H1 (cell line): Measurements from ENCODE around the gene ROS1. TPM values are rescaled to one million over a fixed set of nuclear protein-coding genes. Genes with fewer than 3 reads are reported as not detected.

Source experiments
- CTCF ChIA-PET: fragments of 300-600 bp; sonication (Branson Sonifier 250); formaldehyde crosslinking; loops from one replicate; lab custom pipeline; 2021; ENCODE audit not compliant: partially characterized antibody; lab: Charles Lee
- POLR2A ChIA-PET: fragments of 300-600 bp; sonication (Branson Sonifier 250); formaldehyde crosslinking; loops from one replicate; lab custom pipeline; 2021; ENCODE audit warnings: inconsistent platforms; ENCODE audit not compliant: partially characterized antibody; lab: Charles Lee
- DNase-seq, 2 experiments: peaks; one replicate each; pipeline versions ENCODE4 v3.0.0 to v3.0.0-alpha.2; 2010 to 2022; ENCODE audit warnings: low spot score in 2 of 2, low read depth in 1 of 2, mixed read lengths in 1 of 2
- FAIRE-seq: peaks from 2 replicates; lab custom pipeline; 2011; peaks lifted over from hg19 to GRCh38; lab: Jason Lieb, UNC
- H2AFZ ChIP-seq: 2 replicates; pipeline ENCODE4 v1.8.1; 2012; ENCODE audit warnings: low read length, inconsistent platforms
- H2AK5ac ChIP-seq: 2 replicates; pipeline ENCODE4 v1.6.1; 2013; ENCODE audit warnings: low read depth, low read length
- H2BK120ac ChIP-seq: replicated peaks from 2 replicates; pipeline ENCODE3; 2013; ENCODE audit warnings: low read depth, low read length, inconsistent platforms
- H2BK12ac ChIP-seq: 2 replicates; pipeline ENCODE4 v1.6.1; 2013; ENCODE audit warnings: low read depth, low read length
- H2BK15ac ChIP-seq: 2 replicates; pipeline ENCODE4 v1.6.1; 2013; ENCODE audit warnings: low read length
- H2BK20ac ChIP-seq: 2 replicates; pipeline ENCODE4 v1.6.1; 2013; ENCODE audit warnings: low read length
- H2BK5ac ChIP-seq: 2 replicates; pipeline ENCODE4 v1.6.1; 2013; ENCODE audit warnings: low read depth, low read length
- H3K14ac ChIP-seq: 2 replicates; pipeline ENCODE4 v1.6.1; 2013; ENCODE audit warnings: inconsistent platforms; ENCODE audit not compliant: insufficient read length
- H3K18ac ChIP-seq: 2 replicates; pipeline ENCODE4 v1.6.1; 2013; ENCODE audit warnings: low read length; ENCODE audit errors: extremely low read depth
- H3K23ac ChIP-seq: 2 replicates; pipeline ENCODE4 v1.6.1; 2013; ENCODE audit warnings: inconsistent platforms; ENCODE audit not compliant: insufficient read length
- H3K23me2 ChIP-seq: 2 replicates; pipeline ENCODE4 v1.6.1; 2013; ENCODE audit warnings: low read depth, low read length
- H3K27ac ChIP-seq: 2 replicates; pipeline ENCODE4 v1.6.1; 2011; ENCODE audit warnings: low read depth, low read length, inconsistent platforms
- H3K27me3 ChIP-seq, 4 experiments: replicated peaks in 1 of 4; 1 replicate in 1 of 4; 2 replicates in 3 of 4; pipeline versions ENCODE4 v1.6.1 to v1.8.1; 2011 to 2013; ENCODE audit warnings: low read length in 3 of 4, mild to moderate bottlenecking in 3 of 4, inconsistent platforms in 2 of 4, mixed read lengths in 2 of 4, moderate library complexity in 1 of 4; ENCODE audit not compliant: control insufficient read depth in 3 of 4, insufficient read depth in 3 of 4; ENCODE audit errors: extremely low read depth in 1 of 4
- H3K36me3 ChIP-seq, 4 experiments: 2 replicates each; pipeline versions ENCODE4 v1.6.1 to v1.8.1; 2011 to 2013; ENCODE audit warnings: mild to moderate bottlenecking in 4 of 4, low read length in 3 of 4, moderate library complexity in 2 of 4, control low read depth in 1 of 4, inconsistent platforms in 1 of 4; ENCODE audit not compliant: insufficient read depth in 4 of 4, control insufficient read depth in 2 of 4
- H3K4ac ChIP-seq: replicated peaks from 2 replicates; pipeline ENCODE3; 2013; ENCODE audit warnings: low read length, low read depth, mixed read lengths, inconsistent platforms; ENCODE audit not compliant: insufficient read length
- H3K4me1 ChIP-seq, 4 experiments: replicated peaks in 1 of 4; 1 replicate in 1 of 4; 2 replicates in 3 of 4; pipeline versions ENCODE4 v1.6.1 to v1.8.1; 2011 to 2013; ENCODE audit warnings: low read length in 3 of 4, inconsistent platforms in 2 of 4, mixed read lengths in 1 of 4; ENCODE audit not compliant: insufficient read depth in 4 of 4, control insufficient read depth in 3 of 4
- H3K4me2 ChIP-seq, 2 experiments: 2 replicates each; pipeline versions ENCODE4 v1.6.1 to v1.8.1; 2011 to 2013; ENCODE audit warnings: low read depth in 2 of 2, low read length in 2 of 2, control low read depth in 1 of 2, inconsistent platforms in 1 of 2, mild to moderate bottlenecking in 1 of 2; ENCODE audit not compliant: insufficient read depth in 1 of 2
- H3K4me3 ChIP-seq, 4 experiments: fragments of 200-600, 300-600 bp in 1 of 4; sonication (generic), shearing (Covaris generic), sonication (Bioruptor Twin) in 1 of 4; 2 replicates each; pipeline versions ENCODE4 v1.5.1 to v1.8.1; 2011 to 2016; ENCODE audit warnings: low read length in 4 of 4, low read depth in 3 of 4, control low read depth in 2 of 4, inconsistent platforms in 2 of 4, mild to moderate bottlenecking in 2 of 4, mixed read lengths in 1 of 4, moderate library complexity in 1 of 4; ENCODE audit not compliant: insufficient read depth in 2 of 4; ENCODE audit errors: extremely low read depth in 1 of 4
- H3K56ac ChIP-seq: replicated peaks from 2 replicates; pipeline ENCODE3; 2013; ENCODE audit warnings: low read depth, mild to moderate bottlenecking, mixed read lengths, low read length, inconsistent platforms; ENCODE audit not compliant: insufficient read length
- H3K79me1 ChIP-seq: 2 replicates; pipeline ENCODE4 v1.6.1; 2013; ENCODE audit warnings: low read depth, low read length, control low read depth
- H3K79me2 ChIP-seq, 2 experiments: 2 replicates each; pipeline versions ENCODE4 v1.6.1 to v1.8.1; 2012 to 2013; ENCODE audit warnings: low read length in 2 of 2, mild to moderate bottlenecking in 2 of 2, inconsistent platforms in 1 of 2; ENCODE audit not compliant: insufficient read depth in 2 of 2, control insufficient read depth in 1 of 2
- H3K9ac ChIP-seq, 4 experiments: replicated peaks in 1 of 4; 1 replicate in 1 of 4; 2 replicates in 3 of 4; pipeline versions ENCODE4 v1.6.1 to v1.8.1; 2011 to 2013; ENCODE audit warnings: low read depth in 3 of 4, low read length in 3 of 4, control low read depth in 2 of 4, mild to moderate bottlenecking in 2 of 4, moderate library complexity in 2 of 4, inconsistent platforms in 1 of 4; ENCODE audit errors: extremely low read depth in 1 of 4
- H3K9me3 ChIP-seq, 2 experiments: 2 replicates each; pipeline versions ENCODE4 v1.6.1 to v1.8.1; 2012 to 2013; ENCODE audit warnings: mild to moderate bottlenecking in 2 of 2, moderate library complexity in 2 of 2, control low read depth in 1 of 2, inconsistent platforms in 1 of 2, low read depth in 1 of 2, low read length in 1 of 2, mixed read lengths in 1 of 2; ENCODE audit not compliant: insufficient read depth in 2 of 2
- H4K20me1 ChIP-seq, 2 experiments: replicated peaks in 1 of 2; 2 replicates each; pipeline versions ENCODE3 to v1.8.1; 2011 to 2013; ENCODE audit warnings: inconsistent platforms in 2 of 2, low read length in 2 of 2, mild to moderate bottlenecking in 1 of 2; ENCODE audit not compliant: insufficient read depth in 2 of 2, control insufficient read depth in 1 of 2
- H4K5ac ChIP-seq: 2 replicates; pipeline ENCODE4 v1.6.1; 2013; ENCODE audit warnings: low read length, low read depth, mixed read lengths, inconsistent platforms; ENCODE audit not compliant: insufficient read length
- H4K8ac ChIP-seq: 2 replicates; pipeline ENCODE4 v1.8.0; 2013; ENCODE audit warnings: mild to moderate bottlenecking, moderate library complexity, low read length, inconsistent platforms; ENCODE audit not compliant: insufficient read depth; ENCODE audit errors: extremely low read depth
- H4K91ac ChIP-seq: replicated peaks from 2 replicates; pipeline ENCODE3; 2013; ENCODE audit warnings: low read length, mixed read lengths, inconsistent platforms; ENCODE audit not compliant: insufficient read length
- NANOG ChIP-seq: IDR thresholded peaks from 2 replicates; pipeline ENCODE4 v1.6.1; 2011; ENCODE audit warnings: low read length, low read depth, mild to moderate bottlenecking, inconsistent platforms; ENCODE audit not compliant: insufficient read depth, poor library complexity, severe bottlenecking
- WGBS, 2 experiments: shearing (Covaris generic) in 1 of 2; methylation state at CpG; one replicate each; pipeline versions ENCODE4 v1.1.6 to v1.1.7; 2013 to 2015; ENCODE audit warnings: low lambda C conversion rate in 2 of 2, mixed read lengths in 2 of 2, inconsistent platforms in 1 of 2, low coverage in 1 of 2, missing lambda C conversion rate in 1 of 2; ENCODE audit not compliant: insufficient replicate concordance in 2 of 2, insufficient coverage in 1 of 2, insufficient read length in 1 of 2; ENCODE audit errors: extremely low coverage in 1 of 2, missing lambda C conversion rate in 1 of 2; 5-methylcytosine and 5-hydroxymethylcytosine counted together
- polyA plus RNA-seq, 7 experiments: library from polyadenylated mRNA; depleted of rRNA in 3 of 7; stranded (reverse) in 5 of 7; unstranded in 2 of 7; fragments of >200 nt in 5 of 7; fragments of 200-250 nt in 2 of 7; gene quantifications; 1 replicate in 5 of 7; 2 replicates in 1 of 7; 4 replicates in 1 of 7; pipeline versions ENCODE4 v1.2.1 to v1.2.3, GENCODE V29; 2011 to 2013; ENCODE audit warnings: missing spikeins in 2 of 7, mixed read lengths in 2 of 7
- total RNA-seq: library from RNA; stranded (reverse); fragmentation: NEBNext Ultra II Directional; extraction: Animal tissue kit (Norgen Biotek cat#: 25700); gene quantifications from 2 replicates; pipeline ENCODE4 v1.2.1, GENCODE V29; 2021

Gene ROS1
- total and polyA plus RNA-seq, 2 of the 8 experiments (the other 6 are each of a cell fraction or from before 2014, with no cell fraction given): not detected

DNA sequence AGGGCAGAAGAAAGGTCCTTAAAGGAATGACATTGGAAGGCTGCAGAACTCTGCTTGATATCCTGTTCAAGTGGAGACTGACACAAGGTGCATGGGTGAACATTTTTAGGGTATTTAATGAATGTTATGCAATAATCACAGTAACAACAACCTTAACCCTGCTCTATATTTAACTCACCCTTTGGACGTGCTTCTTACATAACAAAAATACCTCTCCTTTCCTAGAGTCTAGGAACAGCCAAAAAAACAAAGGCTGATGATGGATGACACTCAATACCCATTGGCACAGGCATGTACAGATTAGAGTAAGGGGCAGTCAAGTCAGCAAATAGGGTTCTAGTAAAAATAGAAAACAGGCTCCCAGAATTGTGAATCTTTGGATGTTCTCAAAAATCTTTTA lies 30.6 kb downstream of the ROS1 start:
- no peak overlapping the region for H2BK15ac ChIP-seq
- ChIA-PET POLR2A (no interaction called here), CTCF (no interaction called here)
- no peak for TF ChIP-seq NANOG
- no peak overlapping the region for H3K4me2 ChIP-seq
- no peak overlapping the region for H2BK12ac ChIP-seq
- H3K79me2 ChIP-seq: no peaks in the 10 kb centered on the region
- WGBS, 2 experiments: 75% methylated on average over 1 of the region's 1 CpG; no CpG with 5 or more reads in 1 of the 2 experiments
- H3K23ac ChIP-seq: no peak overlapping the region
- no peak overlapping the region for H3K18ac ChIP-seq
- no peak overlapping the region for H2AFZ ChIP-seq
- H3K56ac ChIP-seq: no peak overlapping the region
- no peak overlapping the region for H2BK120ac ChIP-seq
- no peak overlapping the region for H4K8ac ChIP-seq
- H3K79me1 ChIP-seq: no peaks in the 10 kb centered on the region
- no peak overlapping the region for H3K4me3 ChIP-seq
- no peak overlapping the region for H3K9ac ChIP-seq
- H3K4ac ChIP-seq: no peak overlapping the region
- no peak overlapping the region for H3K27ac ChIP-seq
- FAIRE-seq: no peak
- no peaks in the 10 kb centered on the region for H3K4me1 ChIP-seq
- no peak overlapping the region for H4K5ac ChIP-seq
- H2BK5ac ChIP-seq: no peak overlapping the region
- no peaks in the 10 kb centered on the region for H3K36me3 ChIP-seq
- no peak overlapping the region for H2AK5ac ChIP-seq
- H3K9me3 ChIP-seq: no peaks in the 10 kb centered on the region
- DNase-seq: no peak
- no peaks in the 10 kb centered on the region for H4K20me1 ChIP-seq
- H4K91ac ChIP-seq: no peak overlapping the region
- no peak overlapping the region for H2BK20ac ChIP-seq
- no peaks in the 10 kb centered on the region for H3K23me2 ChIP-seq
- H3K14ac ChIP-seq: no peak overlapping the region
- H3K27me3 ChIP-seq: no peaks in the 10 kb centered on the region
